Upper lobe of left lung (tissue), 4 donors: Measurements from ENCODE around the gene MAST3.

Source experiments
- CTCF ChIP-seq, 6 experiments: fragments of 450-650 bp in 4 of 6; fragments of 200-600 bp in 2 of 6; sonication (generic) in 2 of 6; IDR thresholded peaks; one replicate each; pipeline ENCODE4 v1.5.1; 2016 to 2019; ENCODE audit warnings: antibody characterized with exemption in 6 of 6
- POLR2AphosphoS5 ChIP-seq, 2 donors: sonication (generic); formaldehyde crosslinking; IDR thresholded peaks; one replicate each; pipeline ENCODE4 v1.5.1; 2017; ENCODE audit warnings: antibody characterized with exemption in 2 of 2

DNA sequence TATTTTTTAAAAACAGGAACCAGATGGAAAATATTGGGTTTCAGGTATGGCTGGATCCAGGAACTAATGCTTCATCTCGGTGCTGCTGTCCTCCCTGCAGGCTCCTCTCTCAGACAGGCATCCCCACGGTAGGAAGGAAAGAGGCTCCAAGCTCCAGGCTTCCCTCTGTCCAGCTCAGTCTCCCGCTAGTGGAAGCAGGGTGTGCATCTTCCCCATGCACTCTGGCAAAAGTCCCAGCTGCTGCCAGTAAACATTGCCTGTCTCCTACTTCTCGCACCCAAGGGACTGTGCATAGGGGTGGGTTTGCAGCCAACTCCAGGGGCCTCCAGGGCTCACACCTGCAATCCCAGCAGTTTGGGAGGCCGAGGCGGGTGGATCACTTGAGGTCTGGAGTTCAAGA lies 40.0 kb upstream of the MAST3 start:
- TF ChIP-seq POLR2AphosphoS5 (IDR thresholded peaks at IDR 0.05) (peak; percentile 12 to 42), CTCF (IDR thresholded peaks at IDR 0.05) (peak in 1 of 6 experiments; percentile 5)
